HG03378 (cell line): ENCODE results near the gene NYAP2.

Experiments used
- ATAC-seq: cut with Tn5 transposase; IDR thresholded peaks from one replicate; pipeline ENCODE4 v1.9.1; 2021; ENCODE audit warnings: mild to moderate bottlenecking, moderate library complexity; ENCODE audit not compliant: unreplicated experiment

NYAP2 gene

GRCh38 chr2:225536036-225536435 lies 136.5 kb downstream of the NYAP2 start:
- no peak for ATAC-seq

GRCh38 chr2:225543626-225544025 lies 144.1 kb downstream of the NYAP2 start:
- no peak for ATAC-seq

- no peak for ATAC-seq
These were observed 157.0 kb downstream of the NYAP2 start for GRCh38 chr2:225556461-225556860.

- no peak for ATAC-seq
These were observed 159.0 kb downstream of the NYAP2 start for GRCh38 chr2:225558399-225559071.

- ATAC-seq, result no peak
These were observed 159.5 kb downstream of the NYAP2 start for GRCh38 chr2:225559072-225559415.

- no peak for ATAC-seq
These were observed 167.3 kb downstream of the NYAP2 start for GRCh38 chr2:225566798-225567197.

GRCh38 chr2:225569995-225570394 lies 170.5 kb downstream of the NYAP2 start:
- no peak for ATAC-seq

- ATAC-seq, result no peak
These were observed 174.1 kb downstream of the NYAP2 start for GRCh38 chr2:225573603-225574002.

- no peak for ATAC-seq
These were observed 175.2 kb downstream of the NYAP2 start for GRCh38 chr2:225574582-225575138.

- no peak for ATAC-seq
These were observed 181.6 kb downstream of the NYAP2 start for GRCh38 chr2:225581135-225581534.

GRCh38 chr2:225581906-225582305 lies 182.4 kb downstream of the NYAP2 start:
- ATAC-seq, result no peak

GRCh38 chr2:225582355-225583116 lies 183.0 kb downstream of the NYAP2 start:
- no peak for ATAC-seq

- no peak for ATAC-seq
These were observed 185.3 kb downstream of the NYAP2 start for GRCh38 chr2:225584796-225585195.

- ATAC-seq, result no peak
These were observed 191.4 kb downstream of the NYAP2 start for GRCh38 chr2:225590932-225591331.

- ATAC-seq, result no peak
These were observed 198.4 kb downstream of the NYAP2 start for GRCh38 chr2:225597911-225598310.

- ATAC-seq, result no peak
These were observed 198.9 kb downstream of the NYAP2 start for GRCh38 chr2:225598426-225598825.

GRCh38 chr2:225598897-225599296 lies 199.4 kb downstream of the NYAP2 start:
- ATAC-seq, result no peak

GRCh38 chr2:225599856-225600255 lies 200.3 kb downstream of the NYAP2 start:
- ATAC-seq, result no peak

- ATAC-seq, result no peak
These were observed 200.9 kb downstream of the NYAP2 start for GRCh38 chr2:225600444-225600843.

- ATAC-seq, result no peak
These were observed 201.4 kb downstream of the NYAP2 start for GRCh38 chr2:225600865-225601264.

GRCh38 chr2:225602205-225602604 lies 202.7 kb downstream of the NYAP2 start:
- no peak for ATAC-seq

GRCh38 chr2:225608136-225608535 lies 208.6 kb downstream of the NYAP2 start:
- ATAC-seq, result no peak
